Astrocyte (in vitro differentiated cells and primary cell): ENCODE data around the gene SPRING1. TPM values are rescaled to one million over a fixed set of nuclear protein-coding genes. Genes with fewer than 3 reads are reported as not detected.

Source experiments
- DNase-seq: peaks from one replicate; pipeline ENCODE4 v3.0.0-alpha.2; 2010; ENCODE audit warnings: low read depth
- FAIRE-seq: peaks from 2 replicates; lab custom pipeline; 2011; peaks lifted over from hg19 to GRCh38; lab: Jason Lieb, UNC
- H2AFZ ChIP-seq: 2 replicates; pipeline ENCODE4 v1.6.0; 2012; ENCODE audit warnings: low read depth, low read length, inconsistent platforms
- H3K27ac ChIP-seq: 2 replicates; pipeline ENCODE4 v1.5.1; 2011; ENCODE audit warnings: low read depth, low read length, inconsistent platforms
- H3K27me3 ChIP-seq: 2 replicates; pipeline ENCODE4 v1.6.0; 2011; ENCODE audit warnings: low read length, inconsistent platforms; ENCODE audit not compliant: insufficient read depth
- H3K36me3 ChIP-seq: 2 replicates; pipeline ENCODE4 v1.5.1; 2011; ENCODE audit warnings: low read length, inconsistent platforms; ENCODE audit not compliant: insufficient read depth
- H3K4me1 ChIP-seq: 2 replicates; pipeline ENCODE4 v1.5.1; 2011; ENCODE audit warnings: low read length, inconsistent platforms; ENCODE audit not compliant: insufficient read depth
- H3K4me2 ChIP-seq: 2 replicates; pipeline ENCODE4 v1.6.0; 2012; ENCODE audit warnings: low read length, inconsistent platforms
- H3K4me3 ChIP-seq: 2 replicates; pipeline ENCODE4 v1.5.1; 2011; ENCODE audit warnings: low read depth, mild to moderate bottlenecking, low read length, inconsistent platforms; ENCODE audit not compliant: insufficient read depth
- H3K79me2 ChIP-seq: 2 replicates; pipeline ENCODE4 v1.6.0; 2012; ENCODE audit warnings: mild to moderate bottlenecking, low read length, inconsistent platforms; ENCODE audit not compliant: insufficient read depth
- H3K9ac ChIP-seq: 2 replicates; pipeline ENCODE4 v1.6.0; 2012; ENCODE audit warnings: mild to moderate bottlenecking, low read length, inconsistent platforms
- H3K9me3 ChIP-seq: 2 replicates; pipeline ENCODE4 v1.5.1; 2012; ENCODE audit warnings: low read depth, mild to moderate bottlenecking, low read length, inconsistent platforms; ENCODE audit not compliant: insufficient read depth
- H4K20me1 ChIP-seq: 2 replicates; pipeline ENCODE4 v1.6.0; 2012; ENCODE audit warnings: low read length, inconsistent platforms; ENCODE audit not compliant: insufficient read depth
- H3K27ac Mint-ChIP-seq: one replicate; pipeline ENCODE4 v1.8.0; 2021; ENCODE audit warnings: mild to moderate bottlenecking, mixed read lengths; ENCODE audit not compliant: unreplicated experiment
- H3K27me3 Mint-ChIP-seq: one replicate; pipeline ENCODE4 v1.8.0; 2021; ENCODE audit warnings: low read depth, mixed read lengths; ENCODE audit not compliant: unreplicated experiment
- H3K36me3 Mint-ChIP-seq: one replicate; pipeline ENCODE4 v1.8.0; 2021; ENCODE audit warnings: low read depth, mixed read lengths; ENCODE audit not compliant: unreplicated experiment
- H3K4me1 Mint-ChIP-seq: one replicate; pipeline ENCODE4 v1.8.0; 2021; ENCODE audit warnings: low read depth, mixed read lengths; ENCODE audit not compliant: unreplicated experiment
- H3K4me3 Mint-ChIP-seq: one replicate; pipeline ENCODE4 v1.8.0; 2021; ENCODE audit warnings: mild to moderate bottlenecking, moderate library complexity, mixed read lengths; ENCODE audit not compliant: unreplicated experiment
- H3K9me3 Mint-ChIP-seq: one replicate; pipeline ENCODE4 v1.8.0; 2021; ENCODE audit warnings: mild to moderate bottlenecking, mixed read lengths; ENCODE audit not compliant: unreplicated experiment
- EZH2 ChIP-seq: IDR thresholded peaks from 2 replicates; pipeline ENCODE4 v1.6.1; 2012; ENCODE audit warnings: mild to moderate bottlenecking, low read length, inconsistent platforms; ENCODE audit not compliant: insufficient read depth
- total RNA-seq: library from RNA; stranded (reverse); gene quantifications from 2 replicates; pipeline ENCODE4 v1.2.1, GENCODE V29; 2021
- TF ChIP-seq, protein P1 (sequence below): IDR thresholded peaks from 2 replicates; pipeline ENCODE4 v1.5.1; 2011; ENCODE audit warnings: low read depth, mild to moderate bottlenecking, inconsistent platforms, low read length, moderate library complexity; ENCODE audit not compliant: insufficient read depth

SPRING1 gene
- total RNA-seq, 1 donor from 2014 or later, result 54.2 TPM

DNA sequence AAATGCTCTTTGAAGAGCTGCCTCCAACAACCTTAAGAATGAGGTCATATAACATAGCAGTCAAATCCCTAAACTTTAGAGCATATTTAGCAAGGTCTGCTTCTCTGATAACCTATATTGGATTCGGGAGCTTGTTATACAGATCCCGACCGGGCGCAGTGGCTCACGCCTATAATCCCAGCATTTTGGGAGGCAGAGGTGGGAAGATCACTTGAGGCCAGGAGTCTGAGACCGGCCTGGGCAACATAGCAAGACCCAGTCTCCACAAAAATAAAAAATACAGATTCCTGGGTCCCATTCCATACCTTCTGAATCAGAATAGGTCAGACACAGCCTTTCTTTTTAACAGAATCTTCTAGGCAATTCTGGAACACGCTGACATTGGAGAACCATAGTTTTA is 46.7 kb downstream of the SPRING1 start:
- Histone ChIP-seq H3K79me2 (no peaks in the 10 kb centered on the region), H3K36me3 (no peaks in the 10 kb centered on the region), H4K20me1 (no peaks in the 10 kb centered on the region), H3K9me3 (no peaks in the 10 kb centered on the region), H3K4me1 (peaks cover 4% of the 10 kb centered on the region), H3K27me3 (peaks cover 52% of the 10 kb centered on the region), H3K9ac (no peak overlapping the region), H2AFZ (no peak overlapping the region), H3K27ac (no peak overlapping the region), H3K4me3 (no peak overlapping the region), H3K4me2 (no peak overlapping the region)
- Mint-ChIP-seq H3K4me3 (no peak overlapping the region), H3K27me3 (peaks cover 54% of the 10 kb centered on the region), H3K4me1 (peaks cover 3% of the 10 kb centered on the region), H3K27ac (no peak overlapping the region), H3K36me3 (no peaks in the 10 kb centered on the region), H3K9me3 (peaks cover 2% of the 10 kb centered on the region)
- TF ChIP-seq, protein P1, sequence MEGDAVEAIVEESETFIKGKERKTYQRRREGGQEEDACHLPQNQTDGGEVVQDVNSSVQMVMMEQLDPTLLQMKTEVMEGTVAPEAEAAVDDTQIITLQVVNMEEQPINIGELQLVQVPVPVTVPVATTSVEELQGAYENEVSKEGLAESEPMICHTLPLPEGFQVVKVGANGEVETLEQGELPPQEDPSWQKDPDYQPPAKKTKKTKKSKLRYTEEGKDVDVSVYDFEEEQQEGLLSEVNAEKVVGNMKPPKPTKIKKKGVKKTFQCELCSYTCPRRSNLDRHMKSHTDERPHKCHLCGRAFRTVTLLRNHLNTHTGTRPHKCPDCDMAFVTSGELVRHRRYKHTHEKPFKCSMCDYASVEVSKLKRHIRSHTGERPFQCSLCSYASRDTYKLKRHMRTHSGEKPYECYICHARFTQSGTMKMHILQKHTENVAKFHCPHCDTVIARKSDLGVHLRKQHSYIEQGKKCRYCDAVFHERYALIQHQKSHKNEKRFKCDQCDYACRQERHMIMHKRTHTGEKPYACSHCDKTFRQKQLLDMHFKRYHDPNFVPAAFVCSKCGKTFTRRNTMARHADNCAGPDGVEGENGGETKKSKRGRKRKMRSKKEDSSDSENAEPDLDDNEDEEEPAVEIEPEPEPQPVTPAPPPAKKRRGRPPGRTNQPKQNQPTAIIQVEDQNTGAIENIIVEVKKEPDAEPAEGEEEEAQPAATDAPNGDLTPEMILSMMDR, result no peak
- no peak for TF ChIP-seq EZH2
- FAIRE-seq, result no peak
- no peak for DNase-seq

DNA sequence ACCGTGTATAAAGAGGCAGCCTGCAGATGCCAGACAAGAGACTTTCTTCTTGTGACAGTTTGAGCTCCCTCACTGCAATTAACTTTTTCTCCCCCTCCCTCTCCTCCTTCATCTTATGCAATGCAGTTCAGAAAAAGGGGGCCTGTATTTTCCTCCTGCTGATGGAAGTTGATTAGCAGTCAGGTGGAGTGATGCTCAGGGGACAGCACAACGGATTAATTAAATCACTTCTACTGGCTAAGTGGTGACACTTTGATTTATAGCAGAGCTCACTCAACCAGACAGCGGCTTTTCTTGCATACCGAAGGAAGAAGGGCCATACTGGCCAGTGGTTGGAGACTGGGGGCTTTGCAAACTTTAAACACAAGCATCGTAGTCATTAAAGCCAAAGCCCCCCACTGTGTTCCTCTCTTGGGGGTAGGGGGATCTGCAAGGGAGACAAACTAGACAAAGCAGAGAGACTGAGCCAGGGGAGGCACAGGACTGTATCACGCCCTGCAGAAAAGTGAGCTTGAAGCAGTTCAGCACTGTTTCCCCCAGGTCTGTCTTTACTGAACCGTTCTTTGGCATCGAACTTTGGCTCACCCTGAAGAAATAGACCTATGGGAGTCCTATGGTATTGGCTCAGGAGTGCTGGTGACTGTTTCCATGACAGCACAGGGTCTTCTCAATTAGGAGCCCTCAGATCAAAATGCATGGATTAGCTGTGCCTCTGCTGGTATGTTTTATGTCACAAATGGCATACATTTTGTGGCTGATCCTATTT is 47.7 kb downstream of the SPRING1 start:
- H3K36me3 ChIP-seq, result no peaks in the 10 kb centered on the region
- peaks cover 47% of the 10 kb centered on the region for H3K27me3 ChIP-seq
- no peak overlapping the region for H3K4me2 ChIP-seq
- H3K27ac ChIP-seq, result no peak overlapping the region
- H3K9me3 Mint-ChIP-seq, result peaks cover 2% of the 10 kb centered on the region
- no peaks in the 10 kb centered on the region for H3K9me3 ChIP-seq
- H2AFZ ChIP-seq, result no peak overlapping the region
- TF ChIP-seq EZH2, result no peak
- TF ChIP-seq, protein P1, result no peak
- H3K36me3 Mint-ChIP-seq, result no peaks in the 10 kb centered on the region
- no peaks in the 10 kb centered on the region for H4K20me1 ChIP-seq
- DNase-seq (no peak), FAIRE-seq (no peak)
- no peaks in the 10 kb centered on the region for H3K79me2 ChIP-seq
- H3K4me1 Mint-ChIP-seq, result peaks cover 3% of the 10 kb centered on the region
- H3K9ac ChIP-seq, result no peak overlapping the region
- H3K4me3 Mint-ChIP-seq, result no peak overlapping the region
- H3K4me3 ChIP-seq, result no peak overlapping the region
- peaks cover 49% of the 10 kb centered on the region for H3K27me3 Mint-ChIP-seq
- peaks cover 4% of the 10 kb centered on the region for H3K4me1 ChIP-seq
- H3K27ac Mint-ChIP-seq, result no peak overlapping the region

DNA sequence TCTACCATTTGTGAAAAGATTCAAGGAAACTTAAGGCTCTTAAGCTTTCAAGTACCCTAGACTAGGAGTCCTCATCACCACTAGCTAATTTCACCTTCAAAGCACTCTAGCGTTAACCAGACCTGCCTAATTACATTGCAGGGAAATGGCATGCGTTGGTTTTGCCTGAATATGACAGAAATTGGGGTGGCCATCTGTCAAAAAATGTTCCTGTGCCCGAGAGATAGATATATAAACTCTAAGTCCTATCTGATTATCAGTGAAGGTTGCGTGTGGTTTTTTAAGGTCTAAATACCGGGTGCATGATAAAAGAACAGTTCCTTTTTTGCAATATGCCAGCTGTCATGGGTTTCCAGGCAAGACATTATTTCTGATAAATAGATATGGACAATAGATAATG is 48.3 kb downstream of the SPRING1 start:
- no peak overlapping the region for H3K27ac ChIP-seq
- Mint-ChIP-seq H3K4me3 (no peak overlapping the region), H3K36me3 (no peaks in the 10 kb centered on the region), H3K27me3 (peaks cover 43% of the 10 kb centered on the region), H3K27ac (no peak overlapping the region), H3K9me3 (peaks cover 2% of the 10 kb centered on the region), H3K4me1 (peaks cover 3% of the 10 kb centered on the region)
- H4K20me1 ChIP-seq, result no peaks in the 10 kb centered on the region
- H3K9me3 ChIP-seq, result no peaks in the 10 kb centered on the region
- H3K9ac ChIP-seq, result no peak overlapping the region
- peaks cover 41% of the 10 kb centered on the region for H3K27me3 ChIP-seq
- H3K36me3 ChIP-seq, result no peaks in the 10 kb centered on the region
- H2AFZ ChIP-seq, result no peak overlapping the region
- FAIRE-seq (no peak), DNase-seq (no peak)
- no peak overlapping the region for H3K4me2 ChIP-seq
- H3K4me3 ChIP-seq, result no peak overlapping the region
- peaks cover 4% of the 10 kb centered on the region for H3K4me1 ChIP-seq
- no peaks in the 10 kb centered on the region for H3K79me2 ChIP-seq
- TF ChIP-seq, protein P1, result no peak
- TF ChIP-seq EZH2, result no peak
